ENCODE data around the gene GNAI3.
A peak's percentile ranks its signal among the peaks of the same experiment; 100 is the strongest.

Gene GNAI3

GRCh38 chr1:109598655-109599054 lies 50.2 kb downstream of the GNAI3 start:
- DNase-seq (ENCODE audit: low spot score), result no peak

- no peak for DNase-seq (ENCODE audit: low spot score)
Measured at GRCh38 chr1:109603229-109603628, 54.8 kb downstream of the GNAI3 start.

- no peak for DNase-seq (ENCODE audit: low spot score)
Measured at GRCh38 chr1:109605381-109605780, 57.0 kb downstream of the GNAI3 start.

- no peak for DNase-seq (ENCODE audit: low spot score)
Measured at GRCh38 chr1:109609881-109610280, 61.5 kb downstream of the GNAI3 start.

GRCh38 chr1:109610609-109611307 lies 62.3 kb downstream of the GNAI3 start:
- no peak for DNase-seq (ENCODE audit: low spot score)

- no peak for DNase-seq (ENCODE audit: low spot score)
Measured at GRCh38 chr1:109611308-109611990, 63.0 kb downstream of the GNAI3 start.

- no peak for DNase-seq (ENCODE audit: low spot score)
Measured at GRCh38 chr1:109613361-109614147, 65.1 kb downstream of the GNAI3 start.

- DNase-seq (ENCODE audit: low spot score), result no peak
Measured at GRCh38 chr1:109615879-109616278, 67.5 kb downstream of the GNAI3 start.

- no peak for DNase-seq (ENCODE audit: low spot score)
Measured at GRCh38 chr1:109616391-109616790, 68.0 kb downstream of the GNAI3 start.

GRCh38 chr1:109617291-109617801 lies 68.9 kb downstream of the GNAI3 start:
- DNase-seq (ENCODE audit: low spot score), result no peak

- no peak for DNase-seq (ENCODE audit: low spot score)
Measured at GRCh38 chr1:109618661-109619575, 70.5 kb downstream of the GNAI3 start.

- peak; percentile 85 for DNase-seq (ENCODE audit: low spot score)
Measured at GRCh38 chr1:109619576-109620400, 71.4 kb downstream of the GNAI3 start, which contains the start of the genes AMPD2 and GNAT2. Gene AMPD2, plus strand, starts transcription at chr1:109619837. Its CDS starts 1,339 bp downstream, at chr1:109621176. Gene GNAT2, minus strand, starts transcription at chr1:109619616. Its CDS starts 6,746 bp downstream, at chr1:109612870.

- peak; percentile 9 for DNase-seq (ENCODE audit: low spot score)
Measured at GRCh38 chr1:109620401-109620791, 72.0 kb downstream of the GNAI3 start.

GRCh38 chr1:109620841-109621286 lies 72.4 kb downstream of the GNAI3 start:
- DNase-seq (ENCODE audit: low spot score), result peak; percentile 74

- no peak for DNase-seq (ENCODE audit: low spot score)
Measured at GRCh38 chr1:109621379-109622136, 73.1 kb downstream of the GNAI3 start.

- DNase-seq (ENCODE audit: low spot score), result no peak
Measured at GRCh38 chr1:109622137-109622892, 73.9 kb downstream of the GNAI3 start.

GRCh38 chr1:109622895-109623294 lies 74.5 kb downstream of the GNAI3 start:
- DNase-seq (ENCODE audit: low spot score), result no peak

- no peak for DNase-seq (ENCODE audit: low spot score)
Measured at GRCh38 chr1:109623601-109624161, 75.3 kb downstream of the GNAI3 start.
